GM21528 (cell line): ENCODE results near the gene PTGER4.

Experiments
- ATAC-seq: cut with Tn5 transposase; IDR thresholded peaks from one replicate; pipeline ENCODE4 v1.9.1; 2021; ENCODE audit warnings: mild to moderate bottlenecking, moderate library complexity; ENCODE audit not compliant: unreplicated experiment, low FRiP score

PTGER4 gene

DNA sequence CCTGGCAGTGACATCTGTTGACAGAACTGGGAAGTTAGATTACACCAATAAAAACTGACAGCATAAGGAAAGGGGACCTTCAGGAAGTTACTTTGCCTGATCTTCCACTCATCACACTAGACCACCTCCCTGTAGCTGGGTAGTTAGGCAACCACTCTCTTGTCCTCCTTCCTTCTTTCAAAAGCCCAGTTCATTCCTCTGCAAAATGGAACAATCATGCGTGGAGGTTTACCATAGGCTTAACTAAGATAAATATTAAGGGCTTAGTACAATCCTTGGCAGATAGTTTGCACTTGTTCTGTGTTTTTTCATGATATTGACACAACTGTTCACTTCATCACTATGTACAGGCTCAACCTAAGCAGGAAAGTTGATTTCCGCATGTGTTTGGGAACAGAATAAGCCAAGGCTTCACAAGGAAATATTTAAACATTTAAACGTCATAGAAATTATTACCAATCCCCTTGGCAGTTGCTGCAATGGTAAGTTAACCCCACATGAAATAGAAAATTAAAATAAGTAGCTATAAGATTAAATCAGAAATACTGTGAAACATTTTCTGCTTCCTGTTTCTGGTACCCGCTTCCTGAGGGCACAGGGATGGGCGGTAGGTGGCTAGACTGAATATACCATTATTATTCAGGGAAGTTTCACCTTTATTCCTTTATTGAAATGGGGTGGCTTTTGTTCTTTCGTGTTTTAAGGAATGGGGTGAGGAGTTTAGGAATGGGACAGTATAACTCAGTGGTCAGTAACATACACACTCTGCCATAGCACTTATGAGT, 9.9 kb upstream of the PTGER4 start:
- ATAC-seq: no peak

DNA sequence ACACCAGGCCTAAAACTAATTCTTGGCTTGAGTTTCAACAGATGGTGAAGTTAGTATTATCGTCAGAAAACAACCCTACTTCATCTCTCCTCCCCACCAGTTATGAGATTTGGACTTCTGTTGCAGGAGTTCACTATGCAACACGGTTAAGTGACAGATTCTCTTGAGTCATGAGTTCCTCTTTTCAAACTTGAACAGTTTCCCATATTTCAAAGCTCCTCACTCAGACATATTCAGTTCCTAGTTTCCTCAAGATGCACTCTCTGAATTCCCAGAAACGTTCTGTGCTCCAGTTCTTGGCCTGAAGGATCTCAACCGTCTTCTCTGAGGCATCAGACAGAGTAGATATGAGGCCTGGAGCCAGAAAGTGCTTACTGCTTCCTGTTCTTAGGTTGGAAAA, 7.3 kb upstream of the PTGER4 start:
- ATAC-seq: no peak

DNA sequence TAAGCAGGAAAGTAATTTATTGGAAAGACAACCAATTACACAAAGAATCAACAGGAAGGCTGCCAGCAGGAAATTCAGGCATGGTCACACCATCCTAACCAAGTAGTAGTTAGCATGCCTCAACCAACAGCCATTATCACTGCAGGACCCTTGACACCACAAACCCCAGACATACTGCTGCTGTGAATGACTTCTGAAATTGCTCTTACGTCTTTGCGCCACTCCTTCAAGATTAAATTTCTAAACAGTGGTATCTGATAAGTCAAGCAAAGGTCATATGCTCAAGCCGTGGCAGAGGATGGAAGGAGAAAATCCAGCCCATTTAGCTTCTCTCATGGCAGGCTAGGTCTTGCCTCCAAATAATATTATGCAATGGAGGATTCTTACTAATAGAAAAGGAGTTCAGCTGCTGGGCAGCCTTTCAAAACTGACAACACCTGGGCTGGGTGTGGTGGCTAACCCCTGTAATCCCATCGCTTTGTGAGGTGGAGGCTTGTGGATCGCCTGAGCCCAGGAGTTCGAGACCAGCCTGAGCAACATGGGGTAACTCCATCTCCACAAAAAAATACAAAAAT, 5.0 kb upstream of the PTGER4 start:
- no peak for ATAC-seq

- no peak for ATAC-seq
Measured at GRCh38 chr5:40675396-40676133, 4.2 kb upstream of the PTGER4 start.

DNA sequence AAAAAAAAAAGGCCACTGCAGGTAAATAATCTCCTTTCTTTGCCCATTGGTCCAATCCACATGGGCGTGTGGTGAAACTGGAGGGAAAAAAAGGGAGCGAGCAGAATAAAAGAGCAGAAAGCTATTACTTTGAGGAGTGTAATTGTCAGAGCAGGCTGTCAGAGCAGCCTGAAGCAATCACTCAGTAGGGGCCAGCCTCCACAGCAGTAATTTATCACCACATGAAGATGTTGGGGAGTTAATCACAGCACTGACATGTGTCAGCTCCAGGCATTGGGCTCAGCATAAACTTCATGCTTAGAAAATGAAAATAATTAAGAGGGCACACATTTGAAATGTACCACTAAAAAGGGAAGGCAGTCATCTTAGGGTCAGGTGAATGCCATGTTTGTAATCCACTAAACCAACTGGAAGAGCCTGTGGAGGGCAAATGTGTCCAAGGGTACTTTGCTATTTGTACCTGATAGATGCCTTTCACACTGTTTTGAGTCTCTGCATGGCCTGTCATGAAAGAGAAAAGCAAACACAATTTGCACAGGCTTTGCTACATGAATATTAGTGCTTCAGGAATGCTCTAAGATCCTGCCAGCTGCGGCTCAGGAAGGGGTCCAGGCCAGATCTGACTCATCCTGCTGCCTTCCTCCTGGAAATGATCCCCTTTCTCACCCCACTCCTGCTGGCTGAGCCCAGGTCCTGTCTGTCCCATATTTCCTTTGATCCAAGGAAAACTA, 2.9 kb upstream of the PTGER4 start:
- ATAC-seq: no peak

DNA sequence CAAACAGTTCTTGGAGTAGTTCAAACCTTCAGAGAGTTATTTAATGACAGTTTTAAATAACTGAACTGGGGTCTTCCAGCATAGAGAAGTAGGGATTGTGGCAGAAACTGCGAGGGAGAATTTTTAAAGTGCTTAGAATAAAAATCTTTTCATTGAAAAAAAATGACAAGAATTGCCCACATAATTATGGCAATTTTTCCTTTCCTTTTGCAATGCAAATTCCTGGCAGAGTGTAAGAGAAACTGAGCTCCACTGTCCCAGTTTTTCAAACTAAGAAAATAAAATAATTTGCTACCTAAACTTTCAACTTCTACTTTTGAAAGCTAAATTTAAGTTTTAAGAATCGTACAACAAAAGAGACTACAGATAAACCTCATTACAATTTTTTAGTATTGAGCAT, 2.3 kb upstream of the PTGER4 start:
- no peak for ATAC-seq

- no peak for ATAC-seq
Measured at GRCh38 chr5:40678026-40678425, 1.7 kb upstream of the PTGER4 start.

GRCh38 chr5:40678460-40679147, 1.1 kb upstream of the PTGER4 start:
- no peak for ATAC-seq

DNA sequence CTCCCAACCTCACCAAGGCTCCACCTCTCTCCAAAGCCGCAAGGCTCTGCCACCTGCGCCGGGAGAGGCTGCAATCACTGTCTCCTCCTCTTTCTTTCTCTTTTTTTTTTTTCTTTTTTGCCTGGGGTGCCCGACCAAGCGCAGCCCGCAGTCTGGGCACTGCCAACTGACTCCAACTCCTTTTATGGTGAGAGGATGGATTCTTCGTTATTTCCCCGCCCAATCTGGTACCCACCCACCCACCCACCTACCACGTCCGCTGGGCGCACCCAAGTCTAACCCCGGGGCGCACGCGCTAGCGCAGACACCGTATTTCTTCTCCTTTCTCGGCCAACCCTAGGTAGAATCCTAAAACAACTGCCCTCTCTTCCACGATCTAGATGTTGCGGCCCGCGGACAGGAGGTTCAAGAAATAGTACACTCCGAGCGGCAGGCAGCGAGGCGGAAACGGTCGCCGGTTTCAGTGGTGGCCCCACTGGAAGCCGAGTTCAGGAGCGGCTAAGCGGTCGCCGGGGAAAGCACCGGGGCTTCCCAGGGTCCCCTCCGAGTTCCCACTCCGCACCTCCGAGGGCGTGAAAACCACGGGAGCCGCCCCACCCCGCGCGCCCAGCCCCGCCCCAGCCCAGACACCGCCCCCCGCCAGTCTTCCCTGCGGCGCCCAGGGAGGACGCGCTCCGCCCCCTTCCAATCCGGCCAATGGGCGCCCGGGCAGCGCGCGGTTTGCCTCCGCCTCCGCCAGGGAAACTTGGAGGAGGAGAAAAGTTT, 385 bp upstream of the PTGER4 start:
- peak; percentile 81 for ATAC-seq

DNA sequence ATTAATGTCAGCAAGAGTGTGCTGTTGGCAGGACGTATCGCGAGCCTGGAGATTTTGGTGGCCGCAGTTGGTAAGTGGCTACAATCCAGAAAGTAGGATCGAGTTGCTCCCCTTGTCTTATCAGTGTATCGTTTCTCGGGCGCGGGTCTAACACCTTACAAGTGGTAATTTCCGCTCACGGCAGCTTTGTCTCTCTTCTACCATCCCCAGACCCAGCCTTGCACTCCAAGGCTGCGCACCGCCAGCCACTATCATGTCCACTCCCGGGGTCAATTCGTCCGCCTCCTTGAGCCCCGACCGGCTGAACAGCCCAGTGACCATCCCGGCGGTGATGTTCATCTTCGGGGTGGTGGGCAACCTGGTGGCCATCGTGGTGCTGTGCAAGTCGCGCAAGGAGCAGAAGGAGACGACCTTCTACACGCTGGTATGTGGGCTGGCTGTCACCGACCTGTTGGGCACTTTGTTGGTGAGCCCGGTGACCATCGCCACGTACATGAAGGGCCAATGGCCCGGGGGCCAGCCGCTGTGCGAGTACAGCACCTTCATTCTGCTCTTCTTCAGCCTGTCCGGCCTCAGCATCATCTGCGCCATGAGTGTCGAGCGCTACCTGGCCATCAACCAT, 1.1 kb downstream of the PTGER4 start:
- ATAC-seq: no peak

GRCh38 chr5:40681363-40682153, 1.8 kb downstream of the PTGER4 start:
- ATAC-seq: no peak

GRCh38 chr5:40682154-40683017, 2.7 kb downstream of the PTGER4 start:
- no peak for ATAC-seq

DNA sequence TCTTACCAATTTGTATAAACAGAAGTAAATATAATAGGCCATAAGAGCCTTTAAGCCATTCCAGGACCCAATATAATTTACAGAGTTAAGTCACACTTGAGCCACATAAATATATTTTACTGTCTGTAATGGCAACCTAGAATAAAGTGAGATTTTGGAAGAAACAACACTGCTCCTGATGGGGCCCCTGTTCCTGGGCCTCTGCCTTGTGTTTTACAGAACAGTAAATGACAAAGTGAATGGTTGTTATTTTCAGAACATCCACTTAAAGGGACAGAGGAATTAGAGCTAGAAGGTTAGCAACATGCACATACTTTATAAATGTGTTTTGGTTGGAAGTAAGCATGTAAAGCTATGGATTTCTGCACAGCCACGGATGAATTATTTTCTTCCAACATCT, 3.6 kb downstream of the PTGER4 start:
- no peak for ATAC-seq

GRCh38 chr5:40685193-40685592, 5.5 kb downstream of the PTGER4 start:
- no peak for ATAC-seq

DNA sequence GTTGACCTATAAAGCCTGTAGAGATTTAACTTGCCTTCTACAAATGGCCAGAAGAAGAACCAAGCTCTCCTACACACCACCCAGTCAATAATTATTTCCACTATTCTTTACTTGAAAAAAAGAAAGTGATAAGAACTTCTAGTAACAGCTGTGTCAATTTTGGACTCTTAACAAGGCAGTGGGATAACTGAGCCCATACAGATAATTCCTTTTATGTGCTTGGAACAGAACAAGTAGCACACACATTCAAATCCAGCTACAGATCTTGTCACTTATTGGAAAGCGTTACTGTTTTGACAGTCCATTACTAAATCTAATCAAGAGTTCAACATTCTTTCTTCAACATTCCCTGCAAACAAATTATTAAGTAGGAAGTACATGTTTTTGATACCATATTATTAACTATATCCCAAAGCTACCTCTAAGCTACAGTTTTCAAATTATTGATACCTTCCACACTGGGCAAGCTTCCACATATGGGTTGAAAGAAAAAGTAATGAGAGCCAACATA, 6.3 kb downstream of the PTGER4 start:
- no peak for ATAC-seq

DNA sequence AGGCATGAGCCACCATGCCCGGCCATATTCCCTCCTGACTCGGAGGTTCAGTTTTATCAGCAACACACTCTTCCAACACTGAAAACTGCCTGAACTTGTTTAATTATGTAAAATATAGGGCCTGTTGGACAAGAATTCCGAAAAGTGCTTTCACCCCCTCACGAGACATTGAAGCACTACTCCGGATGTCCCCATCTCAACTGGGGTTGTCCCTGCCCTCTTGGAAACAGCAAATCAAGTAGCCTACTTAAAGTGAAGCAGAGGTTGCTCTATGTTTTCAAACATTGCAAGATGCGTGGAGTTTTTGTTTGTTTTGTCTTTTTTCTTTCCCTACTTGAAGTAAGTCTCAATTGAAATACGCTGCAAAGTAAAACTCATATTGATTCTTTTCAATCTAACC, 7.6 kb downstream of the PTGER4 start:
- no peak for ATAC-seq

GRCh38 chr5:40688127-40688761, 8.5 kb downstream of the PTGER4 start:
- peak; percentile 92 for ATAC-seq
